GM19438 (cell line): ENCODE results near the gene TMTC3.
"Not testable (repeated sequence)": the region's sequence is repeated elsewhere in the genome, so short reads cannot be mapped to it uniquely, and the experiment has no call there.

Experiments used
- ATAC-seq: cut with Tn5 transposase; IDR thresholded peaks from one replicate; pipeline ENCODE4 v1.9.1; 2021; ENCODE audit warnings: low read depth; ENCODE audit not compliant: unreplicated experiment

TMTC3 gene

GRCh38 chr12:88163371-88163770 is 21.3 kb downstream of the TMTC3 start:
- ATAC-seq = no peak

GRCh38 chr12:88166179-88166578 is 24.1 kb downstream of the TMTC3 start:
- ATAC-seq = no peak

GRCh38 chr12:88167384-88167783 is 25.3 kb downstream of the TMTC3 start:
- ATAC-seq = no peak

- no peak for ATAC-seq
Observed at GRCh38 chr12:88172844-88173407, 30.8 kb downstream of the TMTC3 start.

GRCh38 chr12:88175544-88175943 is 33.4 kb downstream of the TMTC3 start:
- no peak for ATAC-seq

GRCh38 chr12:88179436-88180014 is 37.4 kb downstream of the TMTC3 start:
- ATAC-seq = no peak

GRCh38 chr12:88181881-88182280 is 39.8 kb downstream of the TMTC3 start:
- no peak for ATAC-seq

GRCh38 chr12:88182416-88182815 is 40.3 kb downstream of the TMTC3 start:
- no peak for ATAC-seq

- no peak for ATAC-seq
Observed at GRCh38 chr12:88184196-88184595, 42.1 kb downstream of the TMTC3 start.

- no peak for ATAC-seq
Observed at GRCh38 chr12:88185279-88185678, 43.2 kb downstream of the TMTC3 start.

GRCh38 chr12:88185988-88186387 is 43.9 kb downstream of the TMTC3 start:
- ATAC-seq = no peak

GRCh38 chr12:88187571-88187970 is 45.5 kb downstream of the TMTC3 start:
- no peak for ATAC-seq

GRCh38 chr12:88188180-88188579 is 46.1 kb downstream of the TMTC3 start:
- no peak for ATAC-seq

GRCh38 chr12:88192426-88192825 is 50.3 kb downstream of the TMTC3 start:
- ATAC-seq = no peak

GRCh38 chr12:88194868-88195267 is 52.8 kb downstream of the TMTC3 start:
- ATAC-seq = no peak

- no peak for ATAC-seq
Observed at GRCh38 chr12:88200029-88200428, 57.9 kb downstream of the TMTC3 start.

GRCh38 chr12:88202500-88202899 is 60.4 kb downstream of the TMTC3 start:
- no peak for ATAC-seq

- no peak for ATAC-seq
Observed at GRCh38 chr12:88206601-88207000, 64.5 kb downstream of the TMTC3 start.

GRCh38 chr12:88207921-88208620 is 66.0 kb downstream of the TMTC3 start:
- no peak for ATAC-seq

GRCh38 chr12:88208661-88209060 is 66.6 kb downstream of the TMTC3 start:
- no peak for ATAC-seq

GRCh38 chr12:88210311-88210710 is 68.2 kb downstream of the TMTC3 start:
- ATAC-seq = not testable (repeated sequence)

GRCh38 chr12:88218293-88218692 is 76.2 kb downstream of the TMTC3 start:
- no peak for ATAC-seq
